Stimulated activated naive CD4-positive, alpha-beta T cell (primary cell): ENCODE data around the gene USP7.

Source experiments
- DNase-seq, 6 experiments: peaks; one replicate each; lab custom pipeline; 2025; lab: John Stamatoyannopoulos, UW

The USP7 gene

DNA sequence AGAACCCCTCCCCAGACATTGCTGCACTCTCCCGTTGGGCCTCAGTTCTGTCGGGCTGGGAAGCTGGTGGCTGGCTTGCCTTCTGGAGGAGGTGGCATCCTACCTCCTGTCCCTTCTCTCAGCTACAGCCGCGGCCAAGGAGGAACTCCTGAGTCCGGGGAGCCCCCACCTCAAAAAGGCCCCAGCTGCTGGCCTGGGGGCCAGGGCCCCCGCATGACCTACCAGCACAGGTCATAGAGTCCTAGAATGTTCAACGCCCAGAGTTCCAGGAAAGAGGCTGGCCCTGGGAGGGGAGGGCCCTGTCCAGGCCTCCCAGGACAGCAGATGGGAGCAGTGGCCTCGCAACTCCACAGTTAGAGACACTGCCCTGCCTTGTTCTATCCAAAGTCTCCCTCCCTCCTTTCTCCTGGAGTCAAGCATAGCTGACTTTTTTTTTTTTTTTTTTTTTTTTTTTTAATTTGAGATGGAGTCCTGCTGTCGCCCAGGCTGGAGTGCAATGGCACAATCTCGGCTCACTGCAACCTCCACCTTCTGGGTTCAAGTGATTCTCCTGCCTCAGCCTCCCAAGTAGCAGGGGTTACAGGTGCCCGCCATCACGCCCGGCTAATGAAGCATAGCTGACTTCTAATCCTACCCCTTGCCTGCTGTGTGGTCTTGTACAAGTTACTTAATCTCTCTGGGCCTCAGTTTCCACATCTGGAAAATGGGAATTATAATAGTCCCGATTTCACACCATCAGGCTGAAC, 102.0 kb downstream of the USP7 start:
- no peak for DNase-seq

DNA sequence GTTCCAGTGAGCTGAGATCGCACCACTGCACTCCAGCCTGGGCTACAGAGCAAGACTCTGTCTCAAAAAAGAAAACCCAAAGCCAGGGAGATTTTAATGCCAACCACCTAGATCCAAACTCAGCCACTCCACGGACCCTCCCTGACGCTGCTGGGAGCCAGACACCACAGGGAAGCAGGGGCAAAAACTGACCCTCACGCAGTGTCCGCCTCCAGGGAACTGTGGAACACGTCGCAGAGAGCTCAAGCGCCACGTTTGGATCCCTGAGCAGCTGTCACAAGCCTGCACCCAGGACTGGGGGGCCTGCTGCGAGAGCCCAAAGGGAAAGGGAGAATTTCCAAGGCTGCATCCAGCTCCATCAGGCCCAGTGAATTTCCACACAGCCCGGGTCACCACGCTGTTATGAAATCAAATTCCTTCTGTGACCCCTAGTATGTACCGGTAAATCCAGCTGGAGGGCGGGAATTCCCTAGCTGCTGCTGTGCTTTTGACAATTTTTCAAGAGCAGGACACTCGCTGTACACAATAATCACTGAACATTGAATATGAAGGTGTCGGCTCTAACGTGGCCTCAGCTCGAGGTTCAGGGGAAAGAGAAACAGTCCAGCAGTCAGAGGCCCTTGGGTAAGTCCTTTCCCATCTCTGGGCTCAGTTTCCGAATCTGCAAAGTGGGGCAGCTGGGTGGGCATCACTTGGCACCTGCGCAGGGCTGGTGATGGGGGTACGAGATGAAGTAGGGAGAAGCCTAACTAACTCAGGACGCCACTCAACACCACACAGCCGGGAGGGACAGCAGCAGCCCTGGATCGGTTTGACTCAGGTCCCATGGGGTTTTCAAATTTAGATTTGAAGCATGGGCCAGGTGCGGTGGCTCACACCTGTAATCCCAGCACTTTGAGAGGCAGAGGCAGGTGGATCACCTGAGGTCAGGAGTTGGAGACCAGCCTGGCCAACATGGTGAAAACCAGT, 103.5 kb downstream of the USP7 start:
- DNase-seq, result no peak

- no peak for DNase-seq
Observed at GRCh38 chr16:8858994-8859912, 104.5 kb downstream of the USP7 start.

GRCh38 chr16:8855972-8856371, 107.7 kb downstream of the USP7 start:
- no peak for DNase-seq

GRCh38 chr16:8855051-8855786, 108.5 kb downstream of the USP7 start:
- no peak for DNase-seq

GRCh38 chr16:8854298-8854948, 109.3 kb downstream of the USP7 start:
- no peak for DNase-seq

GRCh38 chr16:8853611-8854010, 110.1 kb downstream of the USP7 start:
- DNase-seq, result no peak

DNA sequence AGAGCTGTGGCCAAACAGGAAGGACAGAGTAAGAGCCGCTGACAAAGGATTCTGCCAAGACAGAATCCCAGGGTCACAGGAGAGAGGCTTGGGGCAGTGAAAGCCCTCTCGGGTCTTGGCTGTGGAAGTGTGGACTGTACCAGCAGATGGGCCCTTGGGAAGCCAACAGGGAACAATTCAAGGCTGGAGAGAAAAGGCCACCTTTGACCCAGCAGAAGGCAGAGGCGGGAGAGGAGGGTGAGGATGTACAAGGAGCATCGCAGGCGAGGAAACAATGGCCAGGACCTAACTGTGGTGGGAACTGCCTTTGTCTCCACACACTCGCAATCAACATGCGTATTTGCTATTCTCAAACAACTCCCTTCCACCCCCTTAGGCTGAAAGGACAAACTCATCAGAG, 110.6 kb downstream of the USP7 start:
- DNase-seq, result no peak

DNA sequence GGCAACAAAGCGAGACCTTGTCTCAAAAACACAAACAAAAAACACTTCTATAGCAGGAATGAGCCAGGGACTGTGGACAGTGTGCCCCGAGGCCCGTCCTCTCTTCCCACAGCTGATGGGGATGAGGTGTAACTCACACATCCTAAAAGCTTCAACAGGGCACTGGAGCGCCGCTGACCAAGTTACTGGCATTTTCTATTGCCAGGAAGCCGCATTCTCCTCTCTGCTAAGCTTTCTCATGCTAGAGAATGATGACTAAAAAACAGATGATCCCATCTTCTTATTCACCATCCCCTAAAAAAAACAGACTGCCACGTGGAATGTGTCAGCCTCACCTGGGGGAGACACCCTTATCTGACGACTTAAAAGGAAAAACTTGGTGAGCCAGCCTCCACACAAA, 111.2 kb downstream of the USP7 start:
- no peak for DNase-seq

GRCh38 chr16:8851761-8852403, 111.8 kb downstream of the USP7 start:
- no peak for DNase-seq

DNA sequence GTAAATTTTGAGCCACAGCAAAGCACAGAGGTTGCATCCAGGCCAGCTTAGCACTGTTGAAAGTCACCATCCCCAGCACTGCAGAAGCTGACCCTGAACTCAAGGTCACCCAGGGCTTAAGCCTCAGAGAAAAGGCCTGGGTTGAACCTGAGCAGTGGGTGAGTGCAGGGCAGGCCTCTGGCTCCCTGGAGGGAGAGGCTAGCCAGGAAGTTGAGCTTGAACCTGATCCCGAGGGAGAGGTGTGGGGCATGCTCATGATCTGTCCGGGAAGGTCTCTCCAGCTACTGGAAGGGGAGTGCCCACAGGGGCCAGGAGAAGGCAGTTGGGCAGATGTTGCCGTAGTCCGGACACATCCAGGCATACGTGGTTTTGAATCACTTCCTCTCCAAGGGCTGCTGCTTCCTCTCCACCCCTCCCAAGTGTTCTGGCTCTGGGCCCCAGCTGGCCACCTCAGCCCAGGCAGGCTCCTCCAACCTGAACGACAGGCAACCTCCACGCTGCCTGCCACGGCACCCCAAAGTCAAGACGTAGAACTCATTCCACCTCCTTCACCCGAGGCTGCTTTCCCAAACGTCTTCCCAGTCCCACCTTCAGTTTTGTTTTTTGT, 113.3 kb downstream of the USP7 start:
- no peak for DNase-seq

DNA sequence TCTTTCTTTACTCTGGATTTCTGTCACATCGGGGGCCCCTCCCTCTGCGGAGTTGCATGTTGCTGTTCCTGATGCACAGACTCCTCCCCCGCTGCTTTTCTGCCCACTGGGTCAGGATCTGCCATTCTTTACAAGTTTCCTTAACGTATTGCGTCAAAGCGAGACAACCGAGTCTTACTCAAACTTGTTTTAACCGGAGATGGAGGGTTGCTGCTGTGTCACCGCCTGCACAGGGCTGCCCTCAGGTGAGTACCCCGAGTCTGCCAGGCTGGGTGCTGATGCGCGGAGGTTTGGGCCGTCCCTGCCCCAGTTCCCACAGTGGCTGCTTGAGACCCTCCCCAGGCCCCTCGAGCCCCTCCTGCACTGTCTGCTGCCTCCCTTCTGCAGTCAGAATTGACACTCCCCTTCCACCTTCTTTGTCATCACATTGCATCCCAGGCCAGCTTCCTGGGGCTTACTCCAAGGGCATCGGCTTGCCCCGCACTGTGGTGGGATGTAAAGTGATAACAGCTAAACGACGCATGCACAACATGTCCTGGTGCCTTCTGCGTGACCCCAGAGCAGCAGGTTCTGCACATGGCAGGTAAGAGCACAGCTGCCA, 114.2 kb downstream of the USP7 start:
- no peak for DNase-seq

DNA sequence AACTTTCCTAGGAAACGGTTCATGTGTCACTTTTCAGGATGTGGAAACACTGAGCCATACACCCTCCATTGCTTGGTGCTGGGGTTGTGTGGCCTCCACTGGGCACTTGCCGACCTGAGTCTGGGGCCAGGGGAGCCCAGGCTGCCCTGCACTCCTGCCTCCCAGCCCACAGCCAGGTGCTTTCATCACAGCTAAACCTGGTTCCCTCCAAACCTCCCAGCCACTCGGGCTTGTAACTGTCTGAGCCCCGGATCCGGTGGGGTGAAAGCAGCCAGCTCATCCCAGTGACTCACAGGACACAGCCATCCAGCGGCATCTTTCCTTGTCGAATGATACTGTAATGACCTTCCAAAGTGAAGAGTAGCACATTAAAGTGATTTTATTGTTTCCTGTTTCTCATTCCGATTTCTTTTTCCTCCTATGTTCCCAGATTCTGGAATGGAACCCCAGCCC, 114.7 kb downstream of the USP7 start:
- DNase-seq, result no peak

- DNase-seq, result no peak
Observed at GRCh38 chr16:8848231-8848938, 115.3 kb downstream of the USP7 start.

DNA sequence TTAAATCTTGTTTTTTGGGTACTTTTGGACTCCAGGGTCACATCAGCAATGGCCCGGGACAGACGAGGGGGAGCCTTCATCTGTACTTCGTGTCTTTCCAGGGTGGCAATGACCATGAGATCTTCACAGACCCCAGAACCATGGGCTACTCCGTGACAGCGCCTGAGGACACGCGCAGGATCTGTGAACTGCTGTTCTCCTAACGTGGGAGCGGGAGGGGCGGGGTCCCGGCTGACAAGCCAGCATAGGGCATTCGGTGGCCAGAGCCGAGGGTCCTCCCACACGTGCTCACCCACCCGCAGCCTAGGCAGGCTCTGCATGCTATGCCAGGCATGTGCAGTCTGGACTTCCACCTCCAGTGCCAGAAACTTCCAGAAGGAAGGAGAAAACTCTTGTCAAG, 116.1 kb downstream of the USP7 start:
- no peak for DNase-seq

GRCh38 chr16:8847145-8847544, 116.6 kb downstream of the USP7 start:
- DNase-seq, result no peak

GRCh38 chr16:8846401-8846932, 117.2 kb downstream of the USP7 start:
- DNase-seq, result no peak

DNA sequence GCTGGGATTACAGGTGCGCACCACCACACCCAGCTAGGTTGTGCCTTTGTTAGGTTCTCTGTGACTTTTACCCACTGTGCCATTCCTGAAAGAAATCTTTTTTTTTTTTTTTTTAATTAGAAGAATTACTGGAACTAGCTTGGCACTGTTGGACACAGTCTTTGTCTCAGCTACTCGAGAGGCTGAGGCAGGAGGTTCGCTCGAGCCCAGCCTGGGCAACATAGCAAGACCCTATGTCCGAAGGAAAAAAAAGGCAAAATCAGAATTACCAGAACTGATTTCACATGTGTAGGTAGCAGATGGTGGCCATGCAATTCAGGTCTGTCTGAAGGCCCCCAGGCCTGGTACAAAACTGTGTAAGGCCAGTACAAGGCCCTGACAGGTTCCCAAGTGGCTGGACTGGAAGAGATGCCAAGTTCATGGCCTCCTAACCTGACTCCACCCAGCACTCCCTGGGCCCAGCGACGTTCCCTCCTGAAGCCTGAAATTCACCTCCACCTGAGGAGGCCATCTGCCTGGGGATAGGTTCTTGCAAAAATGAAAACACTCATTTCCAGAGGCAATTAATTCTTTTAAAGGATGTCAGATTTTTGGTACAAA, 117.9 kb downstream of the USP7 start:
- no peak for DNase-seq
